BE2C (cell line): ENCODE data around the gene MEG3.

ENCODE experiments used
- DNase-seq: peaks from one replicate; pipeline ENCODE4 v3.0.0-alpha.2; 2020
- H3K27me3 ChIP-seq: fragments of 250-450 bp; sonication (Bioruptor Pico); 2 replicates; pipeline ENCODE4 v1.5.1; 2020; ENCODE audit warnings: mild to moderate bottlenecking
- H3K36me3 ChIP-seq: fragments of 250-450 bp; sonication (Bioruptor Pico); 2 replicates; pipeline ENCODE4 v1.5.1; 2020; ENCODE audit warnings: mild to moderate bottlenecking
- H3K4me1 ChIP-seq: fragments of 250-450 bp; sonication (Bioruptor Pico); 2 replicates; pipeline ENCODE4 v1.5.1; 2020
- H3K4me3 ChIP-seq: 2 replicates; pipeline ENCODE4 v1.5.1; 2011; ENCODE audit warnings: low read depth, low read length
- H3K9me3 ChIP-seq: fragments of 250-450 bp; sonication (Bioruptor Pico); 2 replicates; pipeline ENCODE4 v1.5.1; 2020
- TF ChIP-seq, protein P1 (sequence below): IDR thresholded peaks from 2 replicates; pipeline ENCODE4 v1.5.1; 2012; ENCODE audit warnings: mild to moderate bottlenecking, low read depth, low read length

Gene MEG3

DNA sequence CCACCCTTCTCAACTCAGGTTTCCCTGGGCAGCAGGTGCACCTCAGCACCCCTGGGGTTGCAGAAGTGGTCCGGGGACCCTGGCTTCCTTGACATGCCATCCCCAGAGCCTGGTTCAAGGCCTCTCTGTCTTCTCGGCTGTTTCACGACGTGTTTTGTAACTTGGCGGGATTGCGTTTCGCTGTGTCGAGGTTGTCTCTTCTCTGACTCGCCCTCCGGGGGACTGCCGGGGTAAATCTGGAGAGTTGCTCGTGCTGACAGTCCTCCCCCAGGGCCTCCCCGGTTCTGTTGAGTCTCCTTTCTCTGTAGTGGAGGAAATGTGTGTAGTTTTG is 25.6 kb downstream of the MEG3 start:
- Histone ChIP-seq H3K4me3 (no peak overlapping the region), H3K9me3 (no peaks in the 10 kb centered on the region), H3K4me1 (peaks cover 19% of the 10 kb centered on the region), H3K36me3 (peaks cover 91% of the 10 kb centered on the region), H3K27me3 (no peaks in the 10 kb centered on the region)
- no peak for DNase-seq
- TF ChIP-seq, protein P1, sequence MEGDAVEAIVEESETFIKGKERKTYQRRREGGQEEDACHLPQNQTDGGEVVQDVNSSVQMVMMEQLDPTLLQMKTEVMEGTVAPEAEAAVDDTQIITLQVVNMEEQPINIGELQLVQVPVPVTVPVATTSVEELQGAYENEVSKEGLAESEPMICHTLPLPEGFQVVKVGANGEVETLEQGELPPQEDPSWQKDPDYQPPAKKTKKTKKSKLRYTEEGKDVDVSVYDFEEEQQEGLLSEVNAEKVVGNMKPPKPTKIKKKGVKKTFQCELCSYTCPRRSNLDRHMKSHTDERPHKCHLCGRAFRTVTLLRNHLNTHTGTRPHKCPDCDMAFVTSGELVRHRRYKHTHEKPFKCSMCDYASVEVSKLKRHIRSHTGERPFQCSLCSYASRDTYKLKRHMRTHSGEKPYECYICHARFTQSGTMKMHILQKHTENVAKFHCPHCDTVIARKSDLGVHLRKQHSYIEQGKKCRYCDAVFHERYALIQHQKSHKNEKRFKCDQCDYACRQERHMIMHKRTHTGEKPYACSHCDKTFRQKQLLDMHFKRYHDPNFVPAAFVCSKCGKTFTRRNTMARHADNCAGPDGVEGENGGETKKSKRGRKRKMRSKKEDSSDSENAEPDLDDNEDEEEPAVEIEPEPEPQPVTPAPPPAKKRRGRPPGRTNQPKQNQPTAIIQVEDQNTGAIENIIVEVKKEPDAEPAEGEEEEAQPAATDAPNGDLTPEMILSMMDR, result no peak

DNA sequence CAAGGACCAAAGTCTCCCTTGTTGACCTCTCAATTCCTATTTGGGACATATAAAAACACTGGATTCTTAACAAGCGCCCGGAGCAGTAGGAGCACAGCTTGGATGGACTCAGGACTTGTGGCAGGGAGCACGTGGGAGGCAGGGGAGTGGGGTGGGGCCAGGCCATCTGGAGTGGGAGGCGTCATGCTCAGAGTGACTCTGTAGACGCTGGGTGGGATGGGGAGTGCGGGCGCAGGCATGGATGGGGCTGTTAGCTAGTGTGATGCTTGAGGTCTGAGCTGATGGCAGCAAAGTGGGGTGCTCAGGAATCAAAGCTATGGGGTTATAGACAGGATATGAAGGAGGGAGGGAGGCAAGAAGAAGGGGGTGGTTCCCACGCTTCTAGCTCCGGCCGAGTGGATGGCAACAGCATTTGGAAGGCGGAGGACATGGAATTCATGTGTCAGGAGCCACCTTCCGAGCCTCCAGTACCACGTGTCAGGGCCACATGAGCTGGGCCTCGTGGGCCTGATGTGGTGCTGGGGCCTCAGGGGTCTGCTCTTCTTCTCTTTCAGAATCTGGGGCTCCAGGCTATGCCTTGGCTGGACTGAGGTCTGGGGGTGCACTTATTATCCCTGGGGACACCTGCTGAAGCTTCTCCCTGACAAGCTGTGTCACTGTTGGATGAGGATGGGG is 26.2 kb downstream of the MEG3 start:
- H3K27me3 ChIP-seq, result no peaks in the 10 kb centered on the region
- peaks cover 17% of the 10 kb centered on the region for H3K4me1 ChIP-seq
- no peak overlapping the region for H3K4me3 ChIP-seq
- no peak for DNase-seq
- TF ChIP-seq, protein P1, result no peak
- no peaks in the 10 kb centered on the region for H3K9me3 ChIP-seq
- peaks cover 92% of the 10 kb centered on the region for H3K36me3 ChIP-seq

DNA sequence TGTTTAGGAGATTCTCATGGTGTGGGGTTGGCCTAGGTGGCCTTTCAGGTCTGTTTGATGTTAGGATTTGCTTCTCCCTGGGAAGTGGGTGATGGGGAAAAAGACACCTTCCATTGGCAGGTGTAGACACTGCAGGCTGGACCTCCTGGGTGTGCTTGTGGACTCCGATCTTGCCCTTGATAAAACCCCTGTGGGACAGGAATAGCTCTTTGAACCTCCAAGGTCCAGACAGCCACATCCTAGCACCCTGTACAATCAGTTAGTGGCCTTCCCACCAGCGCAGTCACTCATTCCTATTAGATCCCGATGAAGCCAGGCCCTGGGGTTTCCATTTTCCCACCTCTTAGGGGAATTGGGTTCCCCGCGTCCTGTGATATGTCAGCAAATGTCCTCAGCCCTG is 28.5 kb downstream of the MEG3 start:
- TF ChIP-seq, protein P1, result no peak
- no peaks in the 10 kb centered on the region for H3K27me3 ChIP-seq
- H3K4me3 ChIP-seq, result no peak overlapping the region
- DNase-seq, result no peak
- peaks cover 92% of the 10 kb centered on the region for H3K36me3 ChIP-seq
- H3K4me1 ChIP-seq, result no peaks in the 10 kb centered on the region; the same call in none of the 2 replicates
- no peaks in the 10 kb centered on the region for H3K9me3 ChIP-seq

DNA sequence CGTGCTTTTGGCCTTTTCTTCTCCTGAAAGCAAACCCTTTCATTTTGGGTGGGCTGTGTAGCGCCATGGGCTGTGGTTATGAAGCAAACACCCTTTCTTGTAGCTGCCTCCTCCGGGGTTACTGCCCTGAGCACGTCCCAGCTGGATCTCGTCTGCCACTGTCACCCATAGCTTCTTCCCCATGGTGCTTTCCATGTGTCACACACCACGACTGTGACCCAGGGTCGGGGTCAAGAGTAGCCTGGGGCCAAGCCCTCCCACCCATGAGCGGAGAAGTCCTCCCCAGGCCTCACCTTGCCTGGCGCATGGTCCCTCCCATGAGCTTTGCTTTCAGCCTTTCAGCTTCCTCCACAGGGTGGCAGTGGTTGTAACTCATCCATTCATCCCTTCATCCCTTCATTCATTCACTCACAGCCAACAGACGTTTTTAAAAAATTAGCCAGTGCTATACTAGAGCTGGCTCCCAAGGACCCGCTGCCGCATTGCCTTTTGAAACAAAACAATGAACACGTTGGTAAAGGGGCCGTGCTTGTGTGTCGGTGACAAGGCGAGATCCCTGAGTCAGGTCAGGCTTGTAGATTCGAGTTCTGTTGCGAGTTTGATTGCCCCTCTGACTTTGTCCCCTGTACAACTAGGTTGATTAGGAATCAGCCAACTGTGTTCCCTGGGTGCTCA is 29.5 kb downstream of the MEG3 start:
- peaks cover 94% of the 10 kb centered on the region for H3K36me3 ChIP-seq
- H3K4me3 ChIP-seq, result no peak overlapping the region
- no peaks in the 10 kb centered on the region for H3K27me3 ChIP-seq
- no peaks in the 10 kb centered on the region for H3K4me1 ChIP-seq
- TF ChIP-seq, protein P1, result peak; percentile 19; the same call in 1 of the 2 replicates
- no peak for DNase-seq
- H3K9me3 ChIP-seq, result no peaks in the 10 kb centered on the region

DNA sequence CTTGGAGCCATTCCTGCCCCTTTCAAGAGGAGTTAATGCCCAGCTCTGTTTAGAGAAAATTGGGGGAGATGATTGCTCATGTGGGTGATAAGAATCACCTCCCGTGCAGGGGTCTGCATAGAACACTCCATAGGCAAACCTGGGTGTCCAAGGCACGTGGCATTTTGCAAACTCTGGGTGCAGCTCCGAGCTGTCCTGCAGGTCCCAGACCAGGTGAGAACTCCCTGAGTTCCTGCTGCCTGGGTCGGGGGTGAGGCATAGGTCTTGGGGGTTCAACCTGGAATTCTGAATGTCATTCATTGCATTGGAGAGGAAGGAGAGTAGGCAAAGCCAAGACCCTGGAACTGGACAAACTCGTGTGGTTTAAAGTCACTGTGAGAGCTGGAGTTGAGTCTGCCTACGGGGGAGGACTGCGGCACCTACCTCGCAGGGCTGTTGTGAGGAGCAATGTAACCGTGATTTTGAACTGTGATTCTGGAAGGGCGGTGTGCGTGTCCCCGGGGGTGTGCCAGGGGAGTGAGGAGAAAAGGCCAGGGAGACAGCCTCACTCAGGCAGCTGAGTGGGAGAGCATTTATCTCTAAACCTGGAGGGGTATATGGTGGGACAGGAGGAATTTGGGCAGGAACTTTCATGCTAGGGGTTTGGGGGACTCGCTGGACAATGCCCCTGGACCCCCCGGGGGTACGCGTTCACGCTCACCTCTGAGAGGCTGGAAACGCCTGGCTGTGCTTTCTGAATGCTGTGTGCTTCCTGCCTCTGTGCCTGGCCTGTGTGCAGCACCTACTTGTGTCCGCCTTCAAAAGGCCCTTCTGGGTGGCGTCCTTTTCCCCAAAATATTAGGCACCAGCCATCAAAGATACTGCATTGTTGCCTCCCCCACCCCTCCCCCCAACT is 30.4 kb downstream of the MEG3 start:
- DNase-seq, result no peak
- TF ChIP-seq, protein P1, result no peak
- Histone ChIP-seq H3K9me3 (no peaks in the 10 kb centered on the region), H3K4me3 (no peak overlapping the region), H3K36me3 (peaks cover 91% of the 10 kb centered on the region), H3K27me3 (no peaks in the 10 kb centered on the region), H3K4me1 (no peaks in the 10 kb centered on the region)
